Measurements from ENCODE around the gene ZNF136. TPM values are rescaled to one million over a fixed set of nuclear protein-coding genes. Genes with fewer than 3 reads are reported as not detected.

ZNF136 gene
- total RNA-seq, 1 donor from 2014 or later: 12.4 TPM

DNA sequence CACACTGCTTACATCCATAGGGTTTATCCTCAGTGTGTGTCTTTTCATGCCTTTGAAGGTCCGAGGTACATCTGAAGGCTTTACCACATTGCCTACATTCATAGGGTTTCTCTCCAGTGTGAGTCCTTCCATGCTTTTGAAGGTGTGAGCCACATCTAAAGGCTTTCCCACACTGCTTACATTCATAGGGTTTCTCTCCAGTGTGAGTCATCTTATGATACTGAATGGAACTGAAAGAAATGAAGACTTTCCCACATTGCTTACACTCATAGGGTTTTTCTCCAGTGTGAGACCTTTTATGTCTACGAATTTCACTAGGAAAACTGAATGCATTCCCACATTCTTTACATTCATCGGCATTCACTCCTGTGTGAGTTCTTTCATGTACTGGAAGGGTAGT lies 29.8 kb upstream of the ZNF136 start:
- Mint-ChIP-seq H3K36me3 (ENCODE audit: low read depth, unreplicated experiment) (peaks cover 75% of the 10 kb centered on the region), H3K27ac (ENCODE audit: unreplicated experiment) (no peak overlapping the region), H3K9me3 (ENCODE audit: unreplicated experiment) (peaks cover 30% of the 10 kb centered on the region), H3K4me3 (ENCODE audit: unreplicated experiment) (peak overlapping the region; percentile 83), H3K4me1 (ENCODE audit: unreplicated experiment) (no peaks in the 10 kb centered on the region), H3K27me3 (ENCODE audit: unreplicated experiment) (peaks cover 10% of the 10 kb centered on the region)
- DNase-seq (ENCODE audit: low spot score): no peak
- TF ChIP-seq, protein P1, sequence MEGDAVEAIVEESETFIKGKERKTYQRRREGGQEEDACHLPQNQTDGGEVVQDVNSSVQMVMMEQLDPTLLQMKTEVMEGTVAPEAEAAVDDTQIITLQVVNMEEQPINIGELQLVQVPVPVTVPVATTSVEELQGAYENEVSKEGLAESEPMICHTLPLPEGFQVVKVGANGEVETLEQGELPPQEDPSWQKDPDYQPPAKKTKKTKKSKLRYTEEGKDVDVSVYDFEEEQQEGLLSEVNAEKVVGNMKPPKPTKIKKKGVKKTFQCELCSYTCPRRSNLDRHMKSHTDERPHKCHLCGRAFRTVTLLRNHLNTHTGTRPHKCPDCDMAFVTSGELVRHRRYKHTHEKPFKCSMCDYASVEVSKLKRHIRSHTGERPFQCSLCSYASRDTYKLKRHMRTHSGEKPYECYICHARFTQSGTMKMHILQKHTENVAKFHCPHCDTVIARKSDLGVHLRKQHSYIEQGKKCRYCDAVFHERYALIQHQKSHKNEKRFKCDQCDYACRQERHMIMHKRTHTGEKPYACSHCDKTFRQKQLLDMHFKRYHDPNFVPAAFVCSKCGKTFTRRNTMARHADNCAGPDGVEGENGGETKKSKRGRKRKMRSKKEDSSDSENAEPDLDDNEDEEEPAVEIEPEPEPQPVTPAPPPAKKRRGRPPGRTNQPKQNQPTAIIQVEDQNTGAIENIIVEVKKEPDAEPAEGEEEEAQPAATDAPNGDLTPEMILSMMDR (IDR thresholded peaks at IDR 0.05; ENCODE audit: unreplicated experiment): no peak

GRCh38 chr19:12137221-12137940 lies 25.5 kb upstream of the ZNF136 start:
- peaks cover 17% of the 10 kb centered on the region for H3K4me1 Mint-ChIP-seq (ENCODE audit: unreplicated experiment)
- H3K4me3 Mint-ChIP-seq (ENCODE audit: unreplicated experiment): peak overlapping the region; percentile 82
- H3K36me3 Mint-ChIP-seq (ENCODE audit: low read depth, unreplicated experiment): peaks cover 63% of the 10 kb centered on the region
- TF ChIP-seq, protein P1 (IDR thresholded peaks at IDR 0.05; ENCODE audit: unreplicated experiment): no peak
- no peak overlapping the region for H3K27ac Mint-ChIP-seq (ENCODE audit: unreplicated experiment)
- no peak for DNase-seq (ENCODE audit: low spot score)
- H3K9me3 Mint-ChIP-seq (ENCODE audit: unreplicated experiment): peaks cover 18% of the 10 kb centered on the region
- H3K27me3 Mint-ChIP-seq (ENCODE audit: unreplicated experiment): peaks cover 13% of the 10 kb centered on the region

DNA sequence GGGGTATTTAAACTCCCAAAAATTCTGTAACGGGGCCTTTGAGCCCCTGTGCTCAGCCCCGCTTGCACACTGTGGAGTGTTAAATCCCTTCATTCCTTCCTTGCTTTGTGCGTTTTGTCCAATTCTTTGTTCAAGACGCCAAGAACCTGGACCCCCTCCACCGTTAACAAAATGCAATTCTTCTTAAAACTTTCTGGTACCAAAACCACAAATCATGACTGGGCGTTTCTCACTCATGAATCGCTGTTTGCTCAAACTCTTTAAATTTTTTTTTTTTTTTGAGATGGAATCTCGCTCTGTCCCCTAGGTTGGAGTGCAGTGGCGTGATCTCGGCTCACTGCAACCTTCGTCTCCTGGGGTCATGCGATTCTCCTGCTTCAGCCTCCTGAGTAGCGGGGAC lies 23.6 kb upstream of the ZNF136 start:
- peaks cover 3% of the 10 kb centered on the region for H3K9me3 Mint-ChIP-seq (ENCODE audit: unreplicated experiment)
- H3K27me3 Mint-ChIP-seq (ENCODE audit: unreplicated experiment): peaks cover 7% of the 10 kb centered on the region
- H3K27ac Mint-ChIP-seq (ENCODE audit: unreplicated experiment): peak overlapping the region; percentile 97
- TF ChIP-seq, protein P1 (IDR thresholded peaks at IDR 0.05; ENCODE audit: unreplicated experiment): no peak
- H3K4me1 Mint-ChIP-seq (ENCODE audit: unreplicated experiment): peaks cover 17% of the 10 kb centered on the region
- peak overlapping the region; percentile 93 for H3K4me3 Mint-ChIP-seq (ENCODE audit: unreplicated experiment)
- no peak for DNase-seq (ENCODE audit: low spot score)
- H3K36me3 Mint-ChIP-seq (ENCODE audit: low read depth, unreplicated experiment): peaks cover 51% of the 10 kb centered on the region

- peaks cover 17% of the 10 kb centered on the region for H3K4me1 Mint-ChIP-seq (ENCODE audit: unreplicated experiment)
- peaks cover 3% of the 10 kb centered on the region for H3K9me3 Mint-ChIP-seq (ENCODE audit: unreplicated experiment)
Observed at GRCh38 chr19:12139885-12140544, 22.9 kb upstream of the ZNF136 start, which contains the start of gene ZNF20. Gene ZNF20 (minus strand): TSS chr19:12140350. CDS start chr19:12140182, 168 bp downstream.

More at GRCh38 chr19:12139885-12140544, 22.9 kb upstream of the ZNF136 start, which contains the start of gene ZNF20:
- Mint-ChIP-seq H3K4me3 (ENCODE audit: unreplicated experiment) (peak within 1 kb of the TSS; percentile 93), H3K27ac (ENCODE audit: unreplicated experiment) (peak within 1 kb of the TSS; percentile 97), H3K27me3 (ENCODE audit: unreplicated experiment) (peaks cover 7% of the 10 kb centered on the region), H3K36me3 (ENCODE audit: low read depth, unreplicated experiment) (peaks cover 46% of the 10 kb centered on the region)
- DNase-seq (ENCODE audit: low spot score): peak; percentile 95
- TF ChIP-seq, protein P1 (IDR thresholded peaks at IDR 0.05; ENCODE audit: unreplicated experiment): no peak
